Measurements from ENCODE around the gene SLC25A19.

SLC25A19 gene

DNA sequence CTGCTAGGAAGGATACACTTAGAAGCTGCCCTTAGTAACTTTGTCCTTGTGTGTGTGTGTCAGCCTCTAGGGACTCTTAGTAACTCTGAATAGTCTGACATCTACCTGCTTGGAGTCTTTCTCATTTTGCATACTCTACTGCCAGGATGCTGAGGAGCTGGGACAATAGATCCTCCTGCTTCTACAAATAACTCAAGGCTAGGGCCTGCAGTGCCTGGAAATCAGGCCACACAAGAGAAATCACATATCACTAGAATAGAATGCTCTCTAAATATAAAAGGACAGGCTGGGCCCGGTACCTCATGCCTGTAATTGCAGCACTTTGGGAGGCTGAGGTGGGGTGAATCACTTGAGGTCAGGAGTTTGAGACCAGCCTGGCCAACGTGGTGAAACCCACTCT lies 38.5 kb upstream of the SLC25A19 start:
- TF ChIP-seq, protein P1, sequence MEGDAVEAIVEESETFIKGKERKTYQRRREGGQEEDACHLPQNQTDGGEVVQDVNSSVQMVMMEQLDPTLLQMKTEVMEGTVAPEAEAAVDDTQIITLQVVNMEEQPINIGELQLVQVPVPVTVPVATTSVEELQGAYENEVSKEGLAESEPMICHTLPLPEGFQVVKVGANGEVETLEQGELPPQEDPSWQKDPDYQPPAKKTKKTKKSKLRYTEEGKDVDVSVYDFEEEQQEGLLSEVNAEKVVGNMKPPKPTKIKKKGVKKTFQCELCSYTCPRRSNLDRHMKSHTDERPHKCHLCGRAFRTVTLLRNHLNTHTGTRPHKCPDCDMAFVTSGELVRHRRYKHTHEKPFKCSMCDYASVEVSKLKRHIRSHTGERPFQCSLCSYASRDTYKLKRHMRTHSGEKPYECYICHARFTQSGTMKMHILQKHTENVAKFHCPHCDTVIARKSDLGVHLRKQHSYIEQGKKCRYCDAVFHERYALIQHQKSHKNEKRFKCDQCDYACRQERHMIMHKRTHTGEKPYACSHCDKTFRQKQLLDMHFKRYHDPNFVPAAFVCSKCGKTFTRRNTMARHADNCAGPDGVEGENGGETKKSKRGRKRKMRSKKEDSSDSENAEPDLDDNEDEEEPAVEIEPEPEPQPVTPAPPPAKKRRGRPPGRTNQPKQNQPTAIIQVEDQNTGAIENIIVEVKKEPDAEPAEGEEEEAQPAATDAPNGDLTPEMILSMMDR (IDR thresholded peaks at IDR 0.05; ENCODE audit: poor library complexity, severe bottlenecking), result no peak
- Histone ChIP-seq H3K4me3 (ENCODE audit: severe bottlenecking) (no peak overlapping the region), H3K4me1 (ENCODE audit: insufficient read depth, poor library complexity, severe bottlenecking) (no peaks in the 10 kb centered on the region), H3K36me3 (ENCODE audit: low read depth) (peaks cover 45% of the 10 kb centered on the region), H3K27ac (ENCODE audit: poor library complexity, severe bottlenecking) (no peak overlapping the region), H3K9me3 (ENCODE audit: severe bottlenecking) (no peaks in the 10 kb centered on the region), H3K27me3 (ENCODE audit: insufficient read depth, poor library complexity, severe bottlenecking) (no peaks in the 10 kb centered on the region)
- ATAC-seq (ENCODE audit: low read depth) (no peak), DNase-seq (ENCODE audit: low spot score) (no peak)

DNA sequence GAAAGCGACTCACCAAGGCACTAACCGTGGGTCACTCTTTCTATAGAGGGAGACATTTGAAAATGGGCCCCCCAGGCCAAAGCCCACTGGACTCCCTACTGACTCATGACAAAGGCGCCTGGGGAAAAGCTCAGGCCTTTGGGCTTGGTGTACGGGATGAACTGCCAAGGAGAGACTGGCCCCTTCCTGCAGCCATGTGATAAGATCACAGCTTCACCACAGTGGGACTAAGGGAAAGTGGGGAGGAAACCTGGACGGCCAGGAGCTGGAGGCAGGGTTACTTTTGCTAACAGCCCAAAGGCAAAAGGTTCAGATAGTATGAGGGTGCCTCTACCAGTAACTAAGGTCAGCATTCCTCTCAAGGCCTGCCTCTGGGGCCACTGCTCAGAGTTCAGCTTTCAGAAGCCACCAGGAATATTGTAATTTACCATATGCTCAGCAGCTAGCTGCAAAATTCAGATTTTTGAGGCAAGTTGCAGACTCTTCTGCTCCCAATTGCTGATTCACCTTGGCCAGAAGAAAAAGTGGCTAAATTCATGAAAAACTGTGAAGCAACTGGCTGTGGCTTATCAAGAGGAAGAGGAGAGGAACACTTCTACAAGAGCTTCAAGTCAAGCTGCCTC lies 37.1 kb upstream of the SLC25A19 start:
- peaks cover 45% of the 10 kb centered on the region for H3K36me3 ChIP-seq (ENCODE audit: low read depth)
- no peaks in the 10 kb centered on the region for H3K9me3 ChIP-seq (ENCODE audit: severe bottlenecking)
- no peaks in the 10 kb centered on the region for H3K4me1 ChIP-seq (ENCODE audit: insufficient read depth, poor library complexity, severe bottlenecking)
- H3K27ac ChIP-seq (ENCODE audit: poor library complexity, severe bottlenecking), result no peak overlapping the region
- TF ChIP-seq, protein P1 (IDR thresholded peaks at IDR 0.05; ENCODE audit: poor library complexity, severe bottlenecking), result no peak
- H3K27me3 ChIP-seq (ENCODE audit: insufficient read depth, poor library complexity, severe bottlenecking), result no peaks in the 10 kb centered on the region
- DNase-seq (ENCODE audit: low spot score), result no peak
- no peak for ATAC-seq (ENCODE audit: low read depth)
- no peak overlapping the region for H3K4me3 ChIP-seq (ENCODE audit: severe bottlenecking)

DNA sequence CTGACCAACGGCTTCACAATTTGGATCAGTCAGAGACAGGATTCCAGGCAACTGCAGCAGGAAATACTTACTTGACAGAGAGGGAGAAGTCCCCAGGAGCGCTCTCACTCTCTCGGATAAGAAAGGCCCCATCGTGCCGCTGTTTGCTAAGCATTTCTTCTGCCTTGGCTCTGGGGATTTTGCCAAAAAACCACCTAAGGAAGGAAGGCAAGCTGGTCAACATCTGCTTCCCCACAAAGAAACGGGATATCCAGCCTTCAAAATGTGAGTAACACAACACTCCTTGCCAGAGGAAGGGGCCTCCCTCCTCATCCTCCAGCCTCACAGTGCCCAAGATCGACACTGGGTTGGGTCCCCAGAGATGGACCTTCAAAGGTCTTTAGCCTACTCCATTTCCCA lies 36.6 kb upstream of the SLC25A19 start:
- no peaks in the 10 kb centered on the region for H3K4me1 ChIP-seq (ENCODE audit: insufficient read depth, poor library complexity, severe bottlenecking)
- peaks cover 48% of the 10 kb centered on the region for H3K36me3 ChIP-seq (ENCODE audit: low read depth)
- no peak for ATAC-seq (ENCODE audit: low read depth)
- no peak overlapping the region for H3K4me3 ChIP-seq (ENCODE audit: severe bottlenecking)
- no peaks in the 10 kb centered on the region for H3K9me3 ChIP-seq (ENCODE audit: severe bottlenecking)
- no peak overlapping the region for H3K27ac ChIP-seq (ENCODE audit: poor library complexity, severe bottlenecking)
- TF ChIP-seq, protein P1 (IDR thresholded peaks at IDR 0.05; ENCODE audit: poor library complexity, severe bottlenecking), result no peak
- no peak for DNase-seq (ENCODE audit: low spot score)
- no peaks in the 10 kb centered on the region for H3K27me3 ChIP-seq (ENCODE audit: insufficient read depth, poor library complexity, severe bottlenecking)

DNA sequence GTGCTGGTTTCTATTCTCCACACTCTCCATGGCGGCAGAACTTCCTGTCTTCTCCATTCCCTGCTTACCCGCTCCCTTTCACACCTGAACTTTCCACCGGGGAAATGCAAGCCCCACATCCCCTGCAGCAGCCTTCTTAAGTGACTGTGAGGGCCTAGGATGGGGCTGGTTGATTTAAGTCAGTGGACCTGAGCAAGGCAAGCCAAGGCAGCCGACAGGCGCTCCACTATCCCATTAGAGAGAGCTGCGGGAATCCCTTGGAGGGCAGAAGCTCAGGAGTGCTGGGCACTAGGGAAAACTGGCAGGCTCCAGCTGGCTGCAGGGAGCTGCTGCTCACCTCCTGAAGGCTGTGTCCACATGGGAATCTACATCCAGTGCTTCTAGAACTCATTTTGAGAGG lies 36.1 kb upstream of the SLC25A19 start:
- TF ChIP-seq, protein P1 (IDR thresholded peaks at IDR 0.05; ENCODE audit: poor library complexity, severe bottlenecking), result no peak
- H3K27ac ChIP-seq (ENCODE audit: poor library complexity, severe bottlenecking), result no peak overlapping the region
- no peaks in the 10 kb centered on the region for H3K9me3 ChIP-seq (ENCODE audit: severe bottlenecking)
- H3K27me3 ChIP-seq (ENCODE audit: insufficient read depth, poor library complexity, severe bottlenecking), result no peaks in the 10 kb centered on the region
- DNase-seq (ENCODE audit: low spot score), result no peak
- H3K4me1 ChIP-seq (ENCODE audit: insufficient read depth, poor library complexity, severe bottlenecking), result no peaks in the 10 kb centered on the region
- no peak for ATAC-seq (ENCODE audit: low read depth)
- H3K4me3 ChIP-seq (ENCODE audit: severe bottlenecking), result no peak overlapping the region
- H3K36me3 ChIP-seq (ENCODE audit: low read depth), result peaks cover 53% of the 10 kb centered on the region

- no peak overlapping the region for H3K4me3 ChIP-seq (ENCODE audit: severe bottlenecking)
- peaks cover 60% of the 10 kb centered on the region for H3K36me3 ChIP-seq (ENCODE audit: low read depth)
- TF ChIP-seq, protein P1 (IDR thresholded peaks at IDR 0.05; ENCODE audit: poor library complexity, severe bottlenecking), result no peak
- H3K9me3 ChIP-seq (ENCODE audit: severe bottlenecking), result peaks cover 2% of the 10 kb centered on the region
- DNase-seq (ENCODE audit: low spot score) (no peak), ATAC-seq (ENCODE audit: low read depth) (no peak)
- no peaks in the 10 kb centered on the region for H3K4me1 ChIP-seq (ENCODE audit: insufficient read depth, poor library complexity, severe bottlenecking)
- no peak overlapping the region for H3K27ac ChIP-seq (ENCODE audit: poor library complexity, severe bottlenecking)
- no peaks in the 10 kb centered on the region for H3K27me3 ChIP-seq (ENCODE audit: insufficient read depth, poor library complexity, severe bottlenecking)
Observed at GRCh38 chr17:75321506-75321905, 32.3 kb upstream of the SLC25A19 start.
